B cell (primary cell): Measurements from ENCODE around the gene SCRN2. TPM values are rescaled to one million over a fixed set of nuclear protein-coding genes. Genes with fewer than 3 reads are reported as not detected.

ENCODE experiments used
- ATAC-seq: fragments of 200-7000 bp; cut with Tn5 transposase; one replicate; pipeline ENCODE4 v1.10.0; 2021; ENCODE audit warnings: low read depth, mild to moderate bottlenecking, moderate number of reproducible peaks, moderate library complexity
- CTCF ChIA-PET: fragments of 350-600 bp; sonication (Branson Sonifier 250); formaldehyde crosslinking; loops from one replicate; lab custom pipeline; 2021; ENCODE audit warnings: antibody characterized with exemption, inconsistent platforms; lab: Charles Lee
- POLR2A ChIA-PET: fragments of 350-600 bp; sonication (Branson Sonifier 250); formaldehyde crosslinking; loops from one replicate; lab custom pipeline; 2021; ENCODE audit warnings: antibody characterized with exemption; lab: Charles Lee
- DNase-seq: peaks from one replicate; pipeline ENCODE4 v3.0.0; 2013
- H2AFZ ChIP-seq: 2 replicates; pipeline ENCODE4 v1.6.1; 2012; ENCODE audit warnings: mild to moderate bottlenecking, low read depth, low read length; ENCODE audit not compliant: insufficient read depth, poor library complexity, severe bottlenecking
- H3K27ac ChIP-seq, 2 donors: 1 replicate in 1 of 2; 2 replicates in 1 of 2; pipeline ENCODE4 v1.5.1; 2012 to 2013; ENCODE audit warnings: low read length in 2 of 2, mild to moderate bottlenecking in 2 of 2, moderate library complexity in 1 of 2
- H3K27me3 ChIP-seq, 4 experiments: fragments of 200-600 bp in 1 of 4; sonication (generic) in 1 of 4; replicated peaks in 1 of 4; 1 replicate in 2 of 4; 2 replicates in 2 of 4; pipeline versions ENCODE4 v1.6.1 to v1.7.0; 2013 to 2016; ENCODE audit warnings: low read length in 3 of 4, mild to moderate bottlenecking in 2 of 4, mixed read lengths in 1 of 4, moderate library complexity in 1 of 4; ENCODE audit not compliant: insufficient read depth in 4 of 4, control insufficient read depth in 3 of 4; ENCODE audit errors: control extremely low read depth in 1 of 4
- H3K36me3 ChIP-seq, 2 experiments: replicated peaks in 1 of 2; 1 replicate in 1 of 2; 2 replicates in 1 of 2; pipeline versions ENCODE4 v1.6.1 to v1.7.1; 2013; ENCODE audit warnings: low read length in 1 of 2; ENCODE audit not compliant: insufficient read depth in 2 of 2, control insufficient read depth in 1 of 2; ENCODE audit errors: control extremely low read depth in 1 of 2, extremely low read depth in 1 of 2
- H3K4me1 ChIP-seq, 2 donors: fragments of 200-600 bp in 1 of 2; sonication (generic) in 1 of 2; 1 replicate in 1 of 2; 2 replicates in 1 of 2; pipeline versions ENCODE4 v1.5.1 to v1.6.1; 2013 to 2017; ENCODE audit warnings: low read length in 2 of 2; ENCODE audit not compliant: control insufficient read depth in 2 of 2, insufficient read depth in 2 of 2
- H3K4me2 ChIP-seq: replicated peaks from 2 replicates; pipeline ENCODE3; 2012; ENCODE audit warnings: mild to moderate bottlenecking, low read depth, low read length; ENCODE audit not compliant: poor library complexity, severe bottlenecking
- H3K4me3 ChIP-seq, 5 experiments: fragments of 200-600 bp in 1 of 5; sonication (generic) in 1 of 5; 1 replicate in 3 of 5; 2 replicates in 2 of 5; pipeline versions ENCODE4 v1.5.1 to v1.7.0; 2011 to 2016; ENCODE audit warnings: low read length in 4 of 5, mild to moderate bottlenecking in 4 of 5, low read depth in 2 of 5, control low read depth in 1 of 5, moderate library complexity in 1 of 5; ENCODE audit not compliant: insufficient read depth in 1 of 5; ENCODE audit errors: control extremely low read depth in 1 of 5, extremely low read depth in 1 of 5
- H3K79me2 ChIP-seq: fragments of 200-600 bp; sonication (generic); one replicate; pipeline ENCODE4 v1.6.0; 2016; ENCODE audit warnings: low read length; ENCODE audit not compliant: control insufficient read depth, insufficient read depth
- H3K9ac ChIP-seq: fragments of 200-600 bp; sonication (generic); 2 replicates; pipeline ENCODE4 v1.6.1; 2017; ENCODE audit warnings: mild to moderate bottlenecking, low read length, moderate library complexity
- H3K9me3 ChIP-seq, 3 donors: one replicate each; pipeline versions ENCODE4 v1.6.1 to v1.7.1; 2013; ENCODE audit warnings: low read length in 2 of 3; ENCODE audit not compliant: control insufficient read depth in 2 of 3, insufficient read depth in 1 of 3; ENCODE audit errors: control extremely low read depth in 1 of 3
- H4K20me1 ChIP-seq: 2 replicates; pipeline ENCODE4 v1.6.0; 2012; ENCODE audit warnings: mild to moderate bottlenecking, low read length; ENCODE audit not compliant: insufficient read depth, control insufficient read depth, poor library complexity, severe bottlenecking
- H3K27ac Mint-ChIP-seq: one replicate; pipeline ENCODE4 v1.8.0; 2021; ENCODE audit warnings: mixed read lengths
- H3K27me3 Mint-ChIP-seq: one replicate; pipeline ENCODE4 v1.8.0; 2021; ENCODE audit warnings: mixed read lengths
- H3K4me1 Mint-ChIP-seq: one replicate; pipeline ENCODE4 v1.8.0; 2021; ENCODE audit warnings: mixed read lengths
- H3K4me3 Mint-ChIP-seq: one replicate; pipeline ENCODE4 v1.8.0; 2021; ENCODE audit warnings: mixed read lengths
- H3K9me3 Mint-ChIP-seq: one replicate; pipeline ENCODE4 v1.8.0; 2022; ENCODE audit warnings: mixed read lengths; ENCODE audit not compliant: insufficient read depth
- EZH2 ChIP-seq: IDR thresholded peaks from 2 replicates; pipeline ENCODE4 v1.6.1; 2012; ENCODE audit warnings: borderline replicate concordance, low read depth, mild to moderate bottlenecking, moderate library complexity, low read length; ENCODE audit not compliant: insufficient read depth, poor library complexity, severe bottlenecking
- WGBS: methylation state at CpG from one replicate; pipeline ENCODE4 v1.1.5; 2013; ENCODE audit warnings: missing lambda C conversion rate; ENCODE audit not compliant: insufficient coverage; 5-methylcytosine and 5-hydroxymethylcytosine counted together
- intact Hi-C: fragments of 100-400 bp; cut with micrococcal nuclease; formaldehyde crosslinking; loops from one replicate; pipeline ENCODE4 v1.10.0; 2022
- polyA plus RNA-seq: library from polyadenylated mRNA; depleted of rRNA; stranded (reverse); fragments of >200 nt; gene quantifications from 2 replicates; pipeline ENCODE4 v1.2.3, GENCODE V29; 2012
- total RNA-seq, 2 donors: library from RNA; stranded (reverse); fragments of 120-200 nt in 1 of 2; gene quantifications; 1 replicate in 1 of 2; 2 replicates in 1 of 2; pipeline versions ENCODE4 v1.2.3 to v1.2.4, GENCODE V29; 2013 to 2022
- TF ChIP-seq, protein P1 (sequence below): fragments of 200-600 bp; IDR thresholded peaks from one replicate; pipeline ENCODE4 v1.8.0; 2022; ENCODE audit warnings: antibody characterized with exemption, mild to moderate bottlenecking

SCRN2 gene
- total and polyA plus RNA-seq, 2 donors (not counting 1 experiment from before 2014, with no cell fraction given), result 47.8 to 71.9 TPM

DNA sequence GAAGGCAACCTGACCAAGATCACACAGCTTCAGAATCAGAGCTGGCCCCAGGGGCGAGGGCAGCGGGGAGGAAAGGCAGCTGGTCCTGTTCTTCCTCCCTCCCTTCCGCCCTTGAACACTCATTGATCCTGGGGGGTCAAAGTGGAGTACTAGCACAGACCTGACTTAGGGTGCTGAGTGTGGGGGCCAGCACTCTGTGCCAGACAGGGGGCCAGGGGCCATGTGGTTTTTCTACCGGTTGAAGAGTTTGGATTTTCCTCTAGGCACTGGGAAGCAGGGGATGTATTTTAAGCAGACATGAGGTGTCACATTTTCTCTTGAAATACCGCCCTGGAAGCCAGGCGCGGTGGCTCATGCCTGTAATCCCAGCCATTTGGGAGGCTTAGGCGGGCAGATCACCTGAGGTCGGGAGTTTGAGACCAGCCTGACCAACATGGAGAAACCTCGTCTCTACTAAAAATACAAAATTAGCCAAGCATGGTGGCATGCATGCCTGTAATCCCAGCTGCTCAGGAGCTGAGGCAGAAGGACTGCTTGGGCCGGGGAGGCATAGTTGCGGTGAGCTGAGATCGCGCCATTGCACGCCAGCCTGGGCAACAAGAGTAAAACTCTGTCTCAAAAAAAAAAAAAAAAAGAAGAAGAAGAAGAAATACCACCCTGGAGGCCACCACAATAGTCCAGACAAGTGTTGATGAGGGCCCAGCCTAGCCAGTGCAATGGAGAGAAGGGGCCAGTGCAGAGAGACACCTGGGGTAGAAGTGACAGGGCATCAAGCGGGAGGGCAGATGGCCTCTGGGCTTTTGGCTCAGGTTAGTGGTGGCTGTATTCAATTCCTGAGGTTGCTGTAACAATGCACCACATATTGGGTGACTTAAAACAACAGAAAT lies 34.8 kb downstream of the SCRN2 start:
- peaks cover 0 to 31% of the 10 kb centered on the region in 2 experiments for H3K36me3 ChIP-seq
- H4K20me1 ChIP-seq, result no peaks in the 10 kb centered on the region
- no peak overlapping the region for H3K4me2 ChIP-seq
- peaks cover 1% of the 10 kb centered on the region for H3K4me1 Mint-ChIP-seq
- intact Hi-C loops, result loop anchor here (10.0 kb wide), 1 partner anchor 111 kb away; the partner anchor contains the start of gene TBKBP1
- H3K27me3 Mint-ChIP-seq, result no peaks in the 10 kb centered on the region
- no peak for DNase-seq
- H3K4me1 ChIP-seq, result no peaks in the 10 kb centered on the region
- 82% methylated on average over 13 of the region's 16 CpGs for WGBS
- ATAC-seq, result no peak
- H3K9ac ChIP-seq, result no peak overlapping the region
- H3K79me2 ChIP-seq, result no peaks in the 10 kb centered on the region
- H3K9me3 ChIP-seq, result no peaks in the 10 kb centered on the region
- peaks cover 0 to 4% (median 0%) of the 10 kb centered on the region in 4 experiments for H3K27me3 ChIP-seq
- ChIA-PET CTCF (no interaction called here), POLR2A (no interaction called here)
- no peaks in the 10 kb centered on the region for H3K9me3 Mint-ChIP-seq
- TF ChIP-seq, protein P1, sequence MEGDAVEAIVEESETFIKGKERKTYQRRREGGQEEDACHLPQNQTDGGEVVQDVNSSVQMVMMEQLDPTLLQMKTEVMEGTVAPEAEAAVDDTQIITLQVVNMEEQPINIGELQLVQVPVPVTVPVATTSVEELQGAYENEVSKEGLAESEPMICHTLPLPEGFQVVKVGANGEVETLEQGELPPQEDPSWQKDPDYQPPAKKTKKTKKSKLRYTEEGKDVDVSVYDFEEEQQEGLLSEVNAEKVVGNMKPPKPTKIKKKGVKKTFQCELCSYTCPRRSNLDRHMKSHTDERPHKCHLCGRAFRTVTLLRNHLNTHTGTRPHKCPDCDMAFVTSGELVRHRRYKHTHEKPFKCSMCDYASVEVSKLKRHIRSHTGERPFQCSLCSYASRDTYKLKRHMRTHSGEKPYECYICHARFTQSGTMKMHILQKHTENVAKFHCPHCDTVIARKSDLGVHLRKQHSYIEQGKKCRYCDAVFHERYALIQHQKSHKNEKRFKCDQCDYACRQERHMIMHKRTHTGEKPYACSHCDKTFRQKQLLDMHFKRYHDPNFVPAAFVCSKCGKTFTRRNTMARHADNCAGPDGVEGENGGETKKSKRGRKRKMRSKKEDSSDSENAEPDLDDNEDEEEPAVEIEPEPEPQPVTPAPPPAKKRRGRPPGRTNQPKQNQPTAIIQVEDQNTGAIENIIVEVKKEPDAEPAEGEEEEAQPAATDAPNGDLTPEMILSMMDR, result no peak
- no peak for TF ChIP-seq EZH2
- no peak overlapping the region for H3K27ac ChIP-seq
- H3K4me3 Mint-ChIP-seq, result no peak overlapping the region
- H3K27ac Mint-ChIP-seq, result no peak overlapping the region
- H3K4me3 ChIP-seq, result no peak overlapping the region
- no peak overlapping the region for H2AFZ ChIP-seq

DNA sequence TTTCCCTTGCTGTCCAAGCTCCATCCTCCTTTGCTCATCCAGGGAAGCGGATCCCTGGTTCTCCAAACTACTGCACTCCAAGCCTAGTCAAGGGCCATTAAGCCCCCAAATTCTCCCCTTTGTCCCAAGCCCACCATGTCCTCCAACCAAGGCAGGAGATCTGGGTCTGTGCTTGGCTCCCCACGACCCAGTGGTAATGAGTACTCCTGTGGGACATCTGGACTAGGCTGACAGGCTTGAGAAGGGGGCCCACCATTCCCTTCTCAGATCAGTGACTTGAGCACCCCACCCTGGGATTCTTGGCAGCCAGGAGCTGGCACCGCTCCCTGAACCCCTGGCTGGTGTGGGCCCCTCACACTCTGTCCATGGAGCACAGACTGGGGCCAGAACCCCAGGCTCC lies 36.6 kb downstream of the SCRN2 start:
- DNase-seq (no peak), ATAC-seq (no peak)
- POLR2A ChIA-PET, result no interaction called here
- no peaks in the 10 kb centered on the region for H3K4me1 ChIP-seq
- TF ChIP-seq EZH2, result no peak
- TF ChIP-seq, protein P1, result no peak
- peaks cover 0 to 4% (median 0%) of the 10 kb centered on the region in 4 experiments for H3K27me3 ChIP-seq
- H3K9ac ChIP-seq, result no peak overlapping the region
- Mint-ChIP-seq H3K4me1 (peaks cover 1% of the 10 kb centered on the region), H3K27ac (no peak overlapping the region), H3K9me3 (no peaks in the 10 kb centered on the region), H3K27me3 (no peaks in the 10 kb centered on the region), H3K4me3 (no peak overlapping the region)
- H3K4me2 ChIP-seq, result no peak overlapping the region
- H3K4me3 ChIP-seq, result no peak overlapping the region
- no peak overlapping the region for H2AFZ ChIP-seq
- H3K9me3 ChIP-seq, result no peaks in the 10 kb centered on the region
- no peak overlapping the region for H3K27ac ChIP-seq
- no peaks in the 10 kb centered on the region for H4K20me1 ChIP-seq
- CTCF ChIA-PET, result interaction anchor here (1.0 to 1.2 kb wide), 3 partner anchors 24 to 140 kb away, joined by 3 to 5 read pairs (median 3); partner anchors contain the start of gene TBX21
- WGBS, result 93% methylated on average over 3 of the region's 3 CpGs
- intact Hi-C loops, result loop anchor here (10.0 kb wide), 1 partner anchor 110 kb away; the partner anchor contains the start of gene TBKBP1
- peaks cover 0 to 20% of the 10 kb centered on the region in 2 experiments for H3K36me3 ChIP-seq
- H3K79me2 ChIP-seq, result no peaks in the 10 kb centered on the region
